ENCODE results near the gene PTPN18. TPM values are rescaled to one million over a fixed set of nuclear protein-coding genes. Genes with fewer than 3 reads are reported as not detected.
"Not testable (repeated sequence)": the region's sequence is repeated elsewhere in the genome, so short reads cannot be mapped to it uniquely, and the experiment has no call there.

Gene PTPN18
- total and polyA plus RNA-seq, 2 donors (not counting 1 experiment from before 2014, with no cell fraction given): 91.0 to 102 TPM

GRCh38 chr2:130393318-130393910 is 37.6 kb downstream of the PTPN18 start:
- Histone ChIP-seq H3K27ac (ENCODE audit: low read length in 2 of 2) (no peak overlapping the region), H3K9me3 (ENCODE audit: control extremely low read depth in 1 of 3, control insufficient read depth in 2 of 3, insufficient read depth in 1 of 3, low read length in 2 of 3) (peaks cover 0 to 5% (median 0%) of the 10 kb centered on the region in 3 donors), H2AFZ (ENCODE audit: insufficient read depth, low read depth, low read length, poor library complexity, severe bottlenecking) (no peak overlapping the region), H3K9ac (ENCODE audit: low read length) (no peak overlapping the region), H3K4me3 (ENCODE audit: control extremely low read depth in 1 of 5, extremely low read depth in 1 of 5, insufficient read depth in 1 of 5, low read depth in 2 of 5, low read length in 4 of 5) (no peak overlapping the region), H3K79me2 (ENCODE audit: control insufficient read depth, insufficient read depth, low read length) (no peaks in the 10 kb centered on the region), H3K36me3 (replicated peaks in 1 of 2; ENCODE audit: control extremely low read depth in 1 of 2, control insufficient read depth in 1 of 2, extremely low read depth in 1 of 2, insufficient read depth in 2 of 2, low read length in 1 of 2) (no peaks in the 10 kb centered on the region), H3K4me1 (ENCODE audit: control insufficient read depth in 2 of 2, insufficient read depth in 2 of 2, low read length in 2 of 2) (peaks cover 20 to 33% of the 10 kb centered on the region in 2 donors), H4K20me1 (ENCODE audit: control insufficient read depth, insufficient read depth, low read length, poor library complexity, severe bottlenecking) (no peaks in the 10 kb centered on the region), H3K27me3 (replicated peaks in 1 of 4; ENCODE audit: control extremely low read depth in 1 of 4, control insufficient read depth in 3 of 4, insufficient read depth in 4 of 4, low read length in 3 of 4) (no peaks in the 10 kb centered on the region), H3K4me2 (replicated peaks; ENCODE audit: low read depth, low read length, poor library complexity, severe bottlenecking) (no peak overlapping the region)
- no peaks in the 10 kb centered on the region for H3K27me3 Mint-ChIP-seq
- intact Hi-C loops (cut with micrococcal nuclease): loop anchor here (5.0 kb wide), 1 partner anchor 36 kb away; the partner anchor contains the start of gene PTPN18
- no peaks in the 10 kb centered on the region for H3K9me3 Mint-ChIP-seq (ENCODE audit: insufficient read depth)
- DNase-seq: peak; percentile 4
- TF ChIP-seq CTCF (IDR thresholded peaks at IDR 0.05) (no peak), EZH2 (IDR thresholded peaks at IDR 0.05; ENCODE audit: borderline replicate concordance, insufficient read depth, low read depth, low read length, poor library complexity, severe bottlenecking) (no peak)
- ChIA-PET POLR2A (no interaction called here), CTCF (interaction anchor here (1.9 kb wide), 1 partner anchor 20 kb away, joined by 5 read pairs; no protein-coding TSS in a partner anchor)
- H3K27ac Mint-ChIP-seq: no peak overlapping the region
- H3K4me3 Mint-ChIP-seq: peak overlapping the region; percentile 37
- WGBS (ENCODE audit: insufficient coverage): 94% methylated on average over 5 of the region's 7 CpGs
- peaks cover 33% of the 10 kb centered on the region for H3K4me1 Mint-ChIP-seq
- ATAC-seq (ENCODE audit: low read depth): no peak

GRCh38 chr2:130406280-130406679 is 50.4 kb downstream of the PTPN18 start:
- H3K27me3 ChIP-seq (replicated peaks in 1 of 4; ENCODE audit: control extremely low read depth in 1 of 4, control insufficient read depth in 3 of 4, insufficient read depth in 4 of 4, low read length in 3 of 4); H3K4me1 ChIP-seq (ENCODE audit: control insufficient read depth in 2 of 2, insufficient read depth in 2 of 2, low read length in 2 of 2); DNase-seq; H3K79me2 ChIP-seq (ENCODE audit: control insufficient read depth, insufficient read depth, low read length); ATAC-seq (ENCODE audit: low read depth); H3K27ac Mint-ChIP-seq; H3K9ac ChIP-seq (ENCODE audit: low read length); POLR2A ChIA-PET; H4K20me1 ChIP-seq (ENCODE audit: control insufficient read depth, insufficient read depth, low read length, poor library complexity, severe bottlenecking); CTCF ChIA-PET; H3K4me3 ChIP-seq (ENCODE audit: control extremely low read depth in 1 of 5, extremely low read depth in 1 of 5, insufficient read depth in 1 of 5, low read depth in 2 of 5, low read length in 4 of 5); H2AFZ ChIP-seq (ENCODE audit: insufficient read depth, low read depth, low read length, poor library complexity, severe bottlenecking); H3K27me3 Mint-ChIP-seq; H3K27ac ChIP-seq (ENCODE audit: low read length in 2 of 2); H3K9me3 ChIP-seq (ENCODE audit: control extremely low read depth in 1 of 3, control insufficient read depth in 2 of 3, insufficient read depth in 1 of 3, low read length in 2 of 3); H3K4me3 Mint-ChIP-seq; H3K4me1 Mint-ChIP-seq; H3K4me2 ChIP-seq (replicated peaks; ENCODE audit: low read depth, low read length, poor library complexity, severe bottlenecking); intact Hi-C loops (cut with micrococcal nuclease); H3K9me3 Mint-ChIP-seq (ENCODE audit: insufficient read depth); H3K36me3 ChIP-seq (replicated peaks in 1 of 2; ENCODE audit: control extremely low read depth in 1 of 2, control insufficient read depth in 1 of 2, extremely low read depth in 1 of 2, insufficient read depth in 2 of 2, low read length in 1 of 2): not testable (repeated sequence)
- WGBS (ENCODE audit: insufficient coverage): no CpG with 5 or more reads among the region's 2 CpGs

GRCh38 chr2:130416693-130417092 is 60.8 kb downstream of the PTPN18 start:
- H3K79me2 ChIP-seq (ENCODE audit: control insufficient read depth, insufficient read depth, low read length); H3K4me2 ChIP-seq (replicated peaks; ENCODE audit: low read depth, low read length, poor library complexity, severe bottlenecking); H3K4me1 ChIP-seq (ENCODE audit: control insufficient read depth in 2 of 2, insufficient read depth in 2 of 2, low read length in 2 of 2); H2AFZ ChIP-seq (ENCODE audit: insufficient read depth, low read depth, low read length, poor library complexity, severe bottlenecking); ATAC-seq (ENCODE audit: low read depth); H3K4me3 ChIP-seq (ENCODE audit: control extremely low read depth in 1 of 5, extremely low read depth in 1 of 5, insufficient read depth in 1 of 5, low read depth in 2 of 5, low read length in 4 of 5); CTCF ChIA-PET; H3K27ac ChIP-seq (ENCODE audit: low read length in 2 of 2); intact Hi-C loops (cut with micrococcal nuclease); H3K27me3 ChIP-seq (replicated peaks in 1 of 4; ENCODE audit: control extremely low read depth in 1 of 4, control insufficient read depth in 3 of 4, insufficient read depth in 4 of 4, low read length in 3 of 4); H3K4me1 Mint-ChIP-seq; POLR2A ChIA-PET; H3K9me3 ChIP-seq (ENCODE audit: control extremely low read depth in 1 of 3, control insufficient read depth in 2 of 3, insufficient read depth in 1 of 3, low read length in 2 of 3); DNase-seq; H3K27ac Mint-ChIP-seq; H3K9ac ChIP-seq (ENCODE audit: low read length); H3K36me3 ChIP-seq (replicated peaks in 1 of 2; ENCODE audit: control extremely low read depth in 1 of 2, control insufficient read depth in 1 of 2, extremely low read depth in 1 of 2, insufficient read depth in 2 of 2, low read length in 1 of 2); H3K4me3 Mint-ChIP-seq; H3K9me3 Mint-ChIP-seq (ENCODE audit: insufficient read depth); H3K27me3 Mint-ChIP-seq; H4K20me1 ChIP-seq (ENCODE audit: control insufficient read depth, insufficient read depth, low read length, poor library complexity, severe bottlenecking): not testable (repeated sequence)
- no CpG with 5 or more reads among the region's 1 CpG for WGBS (ENCODE audit: insufficient coverage)
